Cortex of kidney (tissue), 1 donor: ENCODE data around the gene SLC11A1.

Source experiments
- DNase-seq: peaks from one replicate; lab custom pipeline; 2025; lab: John Stamatoyannopoulos, UW

The SLC11A1 gene

GRCh38 chr2:218436992-218437391 lies 54.9 kb downstream of the SLC11A1 start:
- no peak for DNase-seq

GRCh38 chr2:218437969-218438368 lies 55.9 kb downstream of the SLC11A1 start:
- DNase-seq: no peak

GRCh38 chr2:218438596-218438995 lies 56.5 kb downstream of the SLC11A1 start:
- no peak for DNase-seq

- DNase-seq: no peak
Observed at GRCh38 chr2:218444692-218445357, 62.8 kb downstream of the SLC11A1 start.

- DNase-seq: no peak
Observed at GRCh38 chr2:218445602-218446001, 63.5 kb downstream of the SLC11A1 start.
